ENCODE results near the gene BAG5.

Gene BAG5

DNA sequence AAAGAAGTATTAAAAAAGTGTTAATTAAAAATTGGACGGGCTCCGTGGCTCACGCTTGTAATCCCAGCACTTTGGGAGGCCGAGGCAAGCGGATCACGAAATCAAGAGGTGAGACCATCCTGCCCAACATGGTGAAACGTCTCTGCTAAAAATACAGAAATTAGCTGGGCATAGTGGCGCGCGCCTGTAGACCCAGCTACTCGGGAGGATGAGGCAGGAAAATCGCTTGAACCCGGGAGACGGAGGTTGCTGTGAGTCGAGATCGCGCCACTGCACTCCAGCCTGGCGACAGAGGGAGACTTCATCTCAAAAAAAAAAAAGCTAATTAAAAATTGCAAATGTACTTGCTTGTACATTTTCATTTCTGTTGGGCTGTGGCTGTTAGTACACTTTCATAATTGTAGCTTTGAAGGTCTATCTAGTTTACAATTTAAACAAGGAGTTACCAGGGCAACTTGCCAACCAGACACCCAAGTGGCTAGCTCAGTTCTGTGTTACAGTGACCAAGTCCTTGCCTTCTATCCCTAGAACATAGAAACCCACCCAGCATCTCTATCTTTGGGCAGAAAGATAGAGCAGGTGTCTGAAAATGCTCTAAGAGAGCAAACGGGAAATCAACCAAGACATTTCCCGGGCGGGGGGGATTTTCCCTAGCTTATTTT, 1.5 kb upstream of the BAG5 start:
- DNase-seq (ENCODE audit: low read depth in 2 of 2): no peak

DNA sequence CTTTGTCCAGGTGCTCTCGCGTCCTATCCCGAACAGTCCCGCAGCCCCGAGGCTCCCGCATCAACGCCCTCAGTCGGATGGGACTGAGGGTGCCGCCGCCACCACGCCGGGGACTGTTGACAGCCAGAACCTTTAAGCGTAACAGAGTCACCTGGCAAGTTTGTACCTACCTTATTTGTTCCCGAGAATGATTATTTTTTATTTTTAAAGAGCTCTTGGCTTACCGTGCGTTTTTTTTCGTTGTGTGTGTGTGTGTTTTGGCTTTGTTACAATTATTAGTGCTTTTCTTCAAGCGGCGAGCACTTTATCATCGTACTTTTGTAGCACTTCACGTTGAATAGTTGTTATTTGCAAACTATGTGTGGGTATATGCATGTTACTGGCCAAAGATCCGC, 766 bp upstream of the BAG5 start:
- DNase-seq (ENCODE audit: low read depth in 2 of 2): no peak

GRCh38 chr14:103562179-103562428, 353 bp downstream of the BAG5 start:
- no peak for DNase-seq (ENCODE audit: low read depth in 2 of 2)

DNA sequence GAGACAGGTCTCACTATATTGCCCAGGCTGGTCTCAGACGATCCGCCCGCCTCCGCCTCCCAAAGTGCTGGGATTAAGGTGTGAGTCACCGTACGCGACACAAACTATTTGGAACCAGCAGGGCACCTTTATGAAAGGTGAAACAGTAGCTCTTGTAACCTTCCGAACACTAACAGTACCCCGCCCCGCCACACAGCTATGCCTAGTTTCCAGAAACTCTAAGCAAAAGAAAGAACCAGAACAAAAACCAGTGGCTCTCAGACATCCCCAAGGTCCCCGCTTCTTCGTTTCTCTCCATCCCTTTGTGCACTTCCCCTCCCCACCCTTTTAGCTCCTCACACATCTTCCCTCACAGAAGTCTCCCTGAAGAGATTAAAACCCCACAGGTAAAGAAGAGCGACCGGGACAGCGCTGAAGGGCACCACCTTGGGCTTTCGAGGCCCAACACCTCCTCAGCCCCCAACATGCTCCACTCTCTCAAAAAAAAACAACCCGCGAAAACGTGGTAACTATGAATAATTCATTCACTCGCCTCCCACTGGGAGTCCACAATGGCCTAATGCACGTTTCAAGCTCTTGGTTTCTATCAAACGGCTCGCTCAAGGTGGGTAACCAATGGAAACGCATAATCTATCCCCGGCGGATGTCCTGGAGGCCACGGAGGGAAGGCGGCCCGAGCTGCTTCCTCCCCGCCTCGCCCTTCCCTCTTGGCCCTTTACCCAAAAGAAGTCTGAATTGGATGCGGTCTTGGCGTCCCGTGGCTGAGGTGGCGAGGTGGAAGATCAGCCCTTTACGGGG, 877 bp downstream of the BAG5 start:
- no peak for DNase-seq (ENCODE audit: low read depth in 2 of 2)

GRCh38 chr14:103560691-103561090, 1.8 kb downstream of the BAG5 start:
- no peak for DNase-seq (ENCODE audit: low read depth in 2 of 2)

DNA sequence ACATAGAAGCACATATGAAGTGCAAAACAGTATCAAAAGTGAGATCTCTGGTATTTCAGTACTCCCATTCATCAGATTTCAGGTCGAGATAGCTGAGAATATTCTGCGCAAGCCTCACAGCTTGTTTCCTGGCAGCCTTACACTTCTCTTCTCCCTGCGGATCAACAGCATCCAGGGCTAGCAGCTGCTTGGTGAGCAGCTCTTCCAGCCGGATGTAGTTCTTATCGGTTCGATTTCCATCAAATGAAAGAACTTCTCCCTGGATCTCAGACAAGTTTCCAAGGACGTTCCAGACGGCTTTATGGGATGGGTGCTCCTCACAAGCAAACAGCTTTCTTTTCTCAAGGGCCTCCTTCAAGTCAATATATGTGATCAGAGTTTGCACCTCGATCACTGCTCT, 2.7 kb downstream of the BAG5 start:
- DNase-seq (ENCODE audit: low read depth in 2 of 2): no peak

GRCh38 chr14:103558071-103558882, 4.2 kb downstream of the BAG5 start:
- no peak for DNase-seq (ENCODE audit: low read depth in 2 of 2)

DNA sequence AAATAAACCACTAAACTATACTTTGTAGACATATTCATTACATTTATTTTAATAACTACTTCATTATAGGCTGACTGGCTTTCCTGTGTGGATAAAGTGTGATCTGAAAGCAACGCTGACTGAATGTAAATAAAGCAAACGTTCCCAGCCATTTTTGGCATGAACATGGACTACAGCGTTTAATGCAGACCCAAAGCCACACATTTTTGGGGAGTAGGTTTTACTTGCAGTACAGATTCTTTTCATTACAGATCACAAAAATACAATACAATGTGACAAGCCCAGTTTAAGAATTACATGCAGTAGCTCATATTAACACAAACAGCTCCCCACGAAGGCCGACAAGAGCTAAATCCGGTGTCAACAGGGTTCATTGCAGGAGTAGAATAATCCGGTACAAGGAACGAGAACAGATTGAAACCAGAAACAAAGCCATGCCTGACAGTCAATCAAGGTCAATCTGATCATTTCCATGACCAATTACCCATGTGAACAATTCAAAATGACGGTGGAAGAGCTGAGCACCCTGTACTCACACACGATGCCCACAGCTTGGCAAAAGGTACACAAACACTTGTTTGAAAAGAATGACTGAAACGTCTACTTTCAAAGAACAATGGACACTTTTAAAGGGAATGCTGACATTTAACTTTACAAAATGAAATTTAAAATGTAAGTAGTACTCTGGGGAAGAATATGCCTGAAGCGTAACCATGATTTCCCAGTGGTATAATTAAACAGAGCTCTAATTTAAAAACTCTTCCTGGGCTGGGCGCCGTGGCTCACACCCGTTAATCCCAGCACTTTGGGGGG, 5.3 kb downstream of the BAG5 start:
- no peak for DNase-seq (ENCODE audit: low read depth in 2 of 2)

DNA sequence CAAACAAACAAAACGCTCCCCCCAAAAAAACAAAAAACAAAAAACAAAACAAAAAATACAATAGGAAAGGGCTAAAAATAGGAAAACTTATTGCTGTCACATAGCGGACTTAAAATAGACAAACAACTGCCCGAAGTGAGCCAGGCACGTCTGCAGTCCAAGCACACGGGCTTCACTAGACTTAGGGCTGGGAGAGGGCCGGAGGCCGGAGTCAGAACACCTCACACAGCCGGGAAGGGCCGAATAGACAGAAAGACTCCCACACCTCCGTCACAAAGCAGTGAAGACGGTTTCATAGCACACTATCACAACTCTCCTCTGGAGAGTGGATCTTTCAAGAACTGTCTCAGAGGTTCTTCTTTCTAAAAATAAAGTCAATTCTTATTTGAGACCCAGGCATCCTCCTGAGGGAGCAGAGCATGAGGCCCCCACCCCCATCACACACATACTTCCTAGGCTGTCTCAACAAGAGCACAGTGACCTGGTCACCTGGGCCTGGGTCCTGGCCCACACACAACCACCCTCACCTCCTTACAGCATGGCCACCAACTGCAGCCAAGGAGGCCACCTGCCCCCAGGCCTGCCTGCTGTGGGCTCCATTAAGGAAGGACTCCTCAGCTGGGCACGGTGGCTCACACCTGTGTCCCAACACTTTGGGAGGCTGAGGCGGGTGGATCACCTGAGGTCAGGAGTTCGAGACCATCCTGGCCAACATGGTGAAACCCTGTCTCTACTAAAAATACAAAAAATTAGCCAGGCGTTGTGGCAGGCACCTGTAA, 6.7 kb downstream of the BAG5 start:
- no peak for DNase-seq (ENCODE audit: low read depth in 2 of 2)

DNA sequence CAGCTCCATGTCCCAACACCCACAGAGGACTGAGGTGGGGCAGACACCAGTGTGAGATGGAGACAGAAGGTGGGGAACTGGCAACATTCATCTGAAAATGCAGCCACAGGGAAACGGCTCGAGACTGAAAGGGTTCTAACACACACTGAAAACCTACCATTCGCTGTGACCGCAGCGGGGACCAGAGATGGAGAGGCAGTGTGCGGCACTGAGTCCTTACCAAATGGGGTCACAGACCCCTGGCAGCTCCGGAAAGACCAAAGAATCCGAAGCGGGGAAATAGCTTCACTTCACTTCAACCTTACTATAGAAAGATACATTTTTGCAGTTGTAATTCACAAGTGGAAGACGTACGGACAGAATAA, 9.6 kb downstream of the BAG5 start:
- DNase-seq (ENCODE audit: low read depth in 2 of 2): no peak

DNA sequence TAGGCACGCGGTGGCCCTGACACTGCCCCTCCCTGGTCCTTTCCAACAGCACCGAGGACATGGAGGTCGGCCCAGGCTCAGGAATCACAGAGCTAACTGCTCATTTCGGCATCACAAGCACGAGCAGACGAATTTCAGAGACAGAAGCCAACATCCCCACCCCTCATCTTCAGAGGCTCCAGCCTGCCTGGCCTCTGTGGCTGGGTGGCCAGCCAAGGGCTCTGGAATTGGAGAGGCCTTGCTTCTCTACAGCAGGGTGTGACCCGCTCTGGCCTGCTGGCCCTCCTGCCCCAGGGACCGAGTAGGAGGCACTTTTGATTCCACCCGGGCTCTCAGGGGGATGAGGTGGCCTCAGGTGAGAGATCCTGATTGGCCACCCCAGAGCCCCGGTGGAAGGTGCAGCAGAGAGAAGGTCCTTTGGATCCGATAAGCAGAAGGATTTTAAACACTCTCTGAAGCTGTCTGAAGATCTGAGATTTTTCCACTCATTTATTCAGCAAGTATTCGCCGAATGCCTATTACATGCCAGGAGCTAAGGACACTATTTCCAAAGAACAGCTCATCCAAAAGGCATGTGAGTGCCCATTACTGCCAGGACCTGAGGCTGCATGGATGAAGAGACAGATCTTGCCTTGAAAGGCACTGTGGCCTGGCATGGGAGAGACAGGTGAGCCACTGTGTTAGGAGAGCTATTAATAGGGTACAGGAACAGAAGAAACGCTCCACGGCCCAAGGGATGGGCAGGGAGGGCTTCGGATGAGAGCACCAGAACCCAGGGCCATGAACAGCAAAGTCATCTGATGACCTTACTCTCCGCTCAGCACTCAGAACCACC, 10.2 kb downstream of the BAG5 start:
- DNase-seq (ENCODE audit: low read depth in 2 of 2): no peak

- no peak for DNase-seq (ENCODE audit: low read depth in 2 of 2)
Measured at GRCh38 chr14:103551338-103551762, 11.1 kb downstream of the BAG5 start.

GRCh38 chr14:103550451-103551337, 11.8 kb downstream of the BAG5 start:
- DNase-seq (ENCODE audit: low read depth in 2 of 2): no peak

GRCh38 chr14:103549361-103550311, 12.8 kb downstream of the BAG5 start:
- DNase-seq (ENCODE audit: low read depth in 2 of 2): no peak

GRCh38 chr14:103548463-103549351, 13.8 kb downstream of the BAG5 start:
- DNase-seq (ENCODE audit: low read depth in 2 of 2): no peak

- DNase-seq (ENCODE audit: low read depth in 2 of 2): no peak
Measured at GRCh38 chr14:103547941-103548462, 14.5 kb downstream of the BAG5 start.

DNA sequence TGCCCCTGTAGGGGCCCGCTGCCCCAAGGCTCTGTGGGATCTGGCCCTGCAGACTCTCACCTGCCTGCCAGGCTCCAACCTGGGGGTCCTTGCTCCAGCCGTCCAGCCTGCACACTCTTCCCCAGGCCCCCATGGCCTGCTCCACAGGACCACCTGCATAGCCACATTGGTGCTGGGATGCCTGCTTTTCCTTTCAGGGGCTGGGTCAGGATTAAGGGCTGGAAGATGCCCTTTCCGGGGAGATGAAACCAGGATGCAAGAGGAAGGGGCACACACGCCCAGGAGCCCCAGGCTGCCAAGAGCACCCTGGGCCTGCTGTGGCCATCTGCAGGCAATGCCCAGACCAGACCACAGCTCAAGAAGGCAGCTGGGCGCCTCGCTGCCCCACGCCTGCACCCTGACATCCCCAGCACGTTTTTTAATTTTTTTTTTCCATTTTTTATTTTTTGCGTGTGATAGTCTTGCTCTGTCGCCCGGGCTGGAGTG, 15.0 kb downstream of the BAG5 start:
- no peak for DNase-seq (ENCODE audit: low read depth in 2 of 2)

Data from stimulated activated CD4-positive, alpha-beta T cell treated with anti-CD3 and anti-CD28 coated beads, Interleukin-12 subunit alpha, Interleukin-12 subunit beta, amount 100 ng/mL, for 24 hours (primary cell).